SU-DHL-6 (cell line): Measurements from ENCODE around the gene MAGEB3.

ENCODE experiments used
- CTCF ChIP-seq: fragments of 200-600 bp; sonication (generic); IDR thresholded peaks from one replicate; pipeline ENCODE4 v1.5.1; 2017; ENCODE audit warnings: antibody characterized with exemption, mild to moderate bottlenecking, low read length, moderate library complexity; ENCODE audit not compliant: insufficient read depth, poor library complexity, severe bottlenecking
- EZH2phosphoT487 ChIP-seq: fragments of 200-600 bp; sonication (generic), shearing (Covaris generic); conservative IDR thresholded peaks from 2 replicates; pipeline ENCODE4 v1.6.1; 2018; ENCODE audit warnings: mild to moderate bottlenecking, antibody characterized with exemption, low read length, moderate library complexity, mixed read lengths

- TF ChIP-seq CTCF (no peak), EZH2phosphoT487 (no peak)
These were observed 46.9 kb upstream of the MAGEB3 start for GRCh38 chrX:30183554-30183953.
